ENCODE measurements around the gene CACNA1D.

The CACNA1D gene

GRCh38 chr3:53795176-53795575, 300.8 kb downstream of the CACNA1D start:
- no peak for DNase-seq

- peak; percentile 53 for DNase-seq
Measured at GRCh38 chr3:53795789-53796560, 301.6 kb downstream of the CACNA1D start.

GRCh38 chr3:53798144-53798543, 303.7 kb downstream of the CACNA1D start:
- no peak for DNase-seq

- DNase-seq: no peak
Measured at GRCh38 chr3:53799338-53799865, 305.0 kb downstream of the CACNA1D start.

- no peak for DNase-seq
Measured at GRCh38 chr3:53800041-53800906, 305.9 kb downstream of the CACNA1D start.

GRCh38 chr3:53801319-53801718, 306.9 kb downstream of the CACNA1D start:
- no peak for DNase-seq

- DNase-seq: no peak
Measured at GRCh38 chr3:53802256-53802880, 308.0 kb downstream of the CACNA1D start.

GRCh38 chr3:53803124-53803815, 308.9 kb downstream of the CACNA1D start:
- peak; percentile 6 for DNase-seq

- peak; percentile 59 for DNase-seq
Measured at GRCh38 chr3:53803816-53804695, 309.6 kb downstream of the CACNA1D start.

GRCh38 chr3:53804697-53805462, 310.5 kb downstream of the CACNA1D start:
- no peak for DNase-seq

GRCh38 chr3:53805463-53806159, 311.2 kb downstream of the CACNA1D start:
- DNase-seq: no peak

GRCh38 chr3:53806182-53807116, 312.0 kb downstream of the CACNA1D start:
- no peak for DNase-seq

- no peak for DNase-seq
Measured at GRCh38 chr3:53807117-53807810, 312.9 kb downstream of the CACNA1D start.

- DNase-seq: no peak
Measured at GRCh38 chr3:53808496-53808895, 314.1 kb downstream of the CACNA1D start.

GRCh38 chr3:53809267-53809666, 314.9 kb downstream of the CACNA1D start:
- no peak for DNase-seq

- DNase-seq: no peak
Measured at GRCh38 chr3:53809764-53810400, 315.5 kb downstream of the CACNA1D start.

- DNase-seq: no peak
Measured at GRCh38 chr3:53811143-53811927, 316.9 kb downstream of the CACNA1D start.
